KBM-7 (cell line): ENCODE results near the gene P4HB.
A peak's percentile ranks its signal among the peaks of the same experiment; 100 is the strongest.

Source experiments
- DNase-seq: peaks from one replicate; pipeline ENCODE4 v3.0.0-alpha.2; 2015
- in situ Hi-C: fragments of 300-500 bp; cut with MboI; formaldehyde crosslinking; loops from 2 replicates; pipeline ENCODE4 v1.14.3; 2020; ENCODE audit warnings: low sequenced_read_pairs, low pct_unique_long_range_greater_than_20kb, mixed read lengths

The P4HB gene

GRCh38 chr17:81837641-81838040, 22.7 kb downstream of the P4HB start:
- peak; percentile 52 for DNase-seq
- in situ Hi-C loops = no loop called here

DNA sequence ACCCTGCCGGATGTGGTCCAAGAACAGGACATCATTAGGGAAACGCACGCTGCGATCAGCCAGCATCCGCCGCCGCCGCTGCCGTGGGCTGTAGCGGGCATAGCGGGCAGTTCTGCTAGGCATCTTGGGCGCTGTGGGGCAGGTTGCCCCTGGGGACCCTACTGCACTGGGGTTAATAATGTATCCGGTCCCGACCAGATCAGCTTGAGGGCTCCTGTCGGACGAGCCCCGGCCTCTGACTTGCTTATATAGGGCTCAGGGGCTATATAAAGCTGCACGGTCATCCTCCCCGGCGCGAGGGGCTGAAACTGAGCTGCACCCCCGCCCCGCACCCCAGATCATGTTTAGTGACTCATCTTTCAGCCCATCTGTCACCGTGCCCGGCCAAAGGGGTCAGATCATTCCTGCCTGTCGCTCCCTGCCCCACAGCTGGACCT, 25.5 kb downstream of the P4HB start, which contains the start of gene PPP1R27:
TSS of gene PPP1R27 (minus strand) at position 220 of the 437 bp plus-strand sequence. CDS start at position 123, 97 bp downstream.
- in situ Hi-C loops = no loop called here
- DNase-seq = no peak

DNA sequence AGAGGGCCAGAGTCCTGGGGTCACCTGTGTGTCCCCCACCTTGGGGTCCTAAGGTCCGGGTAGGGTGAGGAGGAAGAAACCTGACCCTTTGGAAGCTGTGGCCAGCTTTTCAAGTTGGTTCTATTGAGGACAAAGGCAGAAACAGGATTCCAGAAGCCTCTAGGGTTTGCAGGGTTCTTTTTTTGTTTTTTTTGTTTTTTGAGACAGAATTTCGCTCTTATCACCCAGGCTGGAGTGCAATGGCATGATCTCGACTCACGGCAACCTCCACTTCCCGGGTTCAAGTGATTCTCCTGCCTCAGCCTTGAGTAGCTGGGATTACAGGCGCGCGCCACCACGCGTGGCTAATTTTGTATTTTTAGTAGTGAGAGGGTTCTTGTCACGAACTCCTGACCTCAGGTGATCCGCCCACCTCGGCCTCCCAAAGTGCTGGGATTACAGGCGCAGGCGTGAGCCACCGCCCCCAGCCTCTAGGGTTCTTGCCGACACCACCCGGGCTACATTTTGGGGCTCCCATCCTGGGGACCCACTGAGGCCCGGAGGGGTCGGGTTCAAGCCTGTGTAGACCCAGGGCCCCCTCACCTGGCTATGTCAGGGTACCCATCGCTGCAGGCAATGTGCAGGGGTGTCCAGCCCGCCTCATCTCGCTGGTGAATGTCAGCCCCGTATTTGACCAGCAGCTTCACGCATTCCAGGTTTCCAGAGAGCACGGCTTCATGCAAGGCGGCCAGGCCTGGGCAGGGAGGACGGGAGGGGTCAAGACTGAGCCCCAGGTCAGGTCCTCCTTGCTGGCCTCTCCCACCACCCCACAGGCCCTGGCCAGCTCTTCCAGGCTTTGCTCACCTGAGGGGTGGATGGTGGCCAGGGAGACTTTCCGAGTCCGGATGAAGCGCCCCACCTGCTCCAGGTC, 26.2 kb downstream of the P4HB start:
- in situ Hi-C loops = no loop called here
- no peak for DNase-seq

GRCh38 chr17:81833160-81833920, 27.0 kb downstream of the P4HB start, which contains the start of gene MCRIP1:
MCRIP1 (minus strand) TSS chr17:81833291; CDS start chr17:81824506, 8,785 bp downstream.
- in situ Hi-C loops = no loop called here

DNA sequence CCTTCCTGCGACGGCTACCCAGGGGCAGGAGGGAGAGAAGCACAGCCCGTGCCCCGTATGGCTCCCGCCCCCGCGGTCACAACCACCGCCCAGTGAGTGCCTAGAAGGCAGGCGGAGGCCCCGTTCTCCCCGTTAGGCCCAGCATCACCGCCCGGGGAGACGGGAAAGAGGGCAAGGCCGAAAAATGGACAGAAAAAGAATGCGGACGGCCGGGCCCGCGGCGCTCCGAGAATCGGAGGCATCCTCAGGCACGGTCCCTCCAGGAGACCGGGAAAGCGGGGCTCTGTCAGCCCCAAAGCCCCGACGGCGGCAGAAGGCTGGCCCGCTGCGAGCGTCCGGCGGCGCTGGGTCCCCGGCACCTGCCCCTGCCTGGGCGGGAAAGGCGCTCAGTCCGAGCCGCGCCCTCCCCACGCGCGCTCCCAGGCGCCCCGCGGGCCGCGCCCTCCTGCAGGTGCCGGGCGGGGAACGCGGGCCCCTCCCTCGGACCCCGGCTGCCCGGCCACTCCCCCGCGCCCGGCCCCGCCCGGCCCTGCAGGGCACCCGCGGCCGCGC, 27.7 kb downstream of the P4HB start:
- DNase-seq = peak; percentile 51
- in situ Hi-C loops = no loop called here

More at GRCh38 chr17:81833160-81833920, 27.0 kb downstream of the P4HB start, which contains the start of gene MCRIP1:
- DNase-seq = peak; percentile 85

DNA sequence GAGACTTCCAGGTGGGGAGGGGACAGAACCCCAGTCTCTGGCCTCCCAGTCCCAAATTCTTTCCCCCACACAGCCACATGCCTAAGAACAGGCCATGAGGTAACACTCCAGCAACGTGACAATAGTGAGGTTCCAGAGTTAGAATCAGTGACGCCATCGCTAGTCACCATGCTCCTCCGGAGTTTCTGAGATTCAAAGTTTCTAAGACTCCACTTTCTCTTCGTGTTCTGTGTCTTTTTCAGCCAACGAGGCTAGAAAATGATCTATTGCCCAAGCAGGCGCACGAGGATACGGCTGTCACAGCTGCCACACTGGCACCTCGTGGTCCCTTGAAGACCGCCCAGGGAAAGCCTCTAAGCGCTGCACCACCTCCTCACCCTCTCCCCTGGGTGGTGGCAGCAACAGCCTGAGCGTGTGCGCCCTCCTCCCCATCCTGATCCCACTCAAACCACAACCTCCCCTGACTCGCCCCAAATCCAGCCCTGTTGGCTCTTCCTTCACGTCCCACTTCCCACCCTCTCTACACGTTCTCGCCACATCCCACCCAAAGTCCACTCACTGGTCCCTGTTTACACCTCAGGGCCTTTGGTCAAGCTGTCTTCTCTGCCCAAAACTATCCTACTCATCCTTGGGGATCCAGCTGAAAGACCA, 28.3 kb downstream of the P4HB start:
- peak; percentile 34 for DNase-seq
- in situ Hi-C loops = no loop called here

DNA sequence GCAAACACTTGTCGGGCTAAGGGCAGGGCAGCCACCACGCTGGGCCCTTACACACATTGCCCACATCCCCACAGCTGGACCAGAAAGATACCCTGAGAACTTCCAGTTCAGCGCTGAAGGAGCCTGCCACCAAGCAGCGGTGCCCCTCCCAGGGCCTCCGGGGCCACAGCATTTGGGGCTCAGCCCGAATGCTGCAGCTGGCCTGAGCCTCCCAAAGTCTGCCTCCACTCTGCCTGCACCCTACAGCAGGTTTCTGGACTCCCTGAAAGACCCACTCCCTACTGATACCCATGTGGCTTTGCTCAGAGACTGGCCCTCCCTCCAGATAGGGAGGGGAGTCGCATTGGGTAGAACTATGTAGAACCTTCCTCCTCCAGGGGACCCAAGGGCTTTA, 28.8 kb downstream of the P4HB start:
- no peak for DNase-seq
- in situ Hi-C loops = no loop called here

DNA sequence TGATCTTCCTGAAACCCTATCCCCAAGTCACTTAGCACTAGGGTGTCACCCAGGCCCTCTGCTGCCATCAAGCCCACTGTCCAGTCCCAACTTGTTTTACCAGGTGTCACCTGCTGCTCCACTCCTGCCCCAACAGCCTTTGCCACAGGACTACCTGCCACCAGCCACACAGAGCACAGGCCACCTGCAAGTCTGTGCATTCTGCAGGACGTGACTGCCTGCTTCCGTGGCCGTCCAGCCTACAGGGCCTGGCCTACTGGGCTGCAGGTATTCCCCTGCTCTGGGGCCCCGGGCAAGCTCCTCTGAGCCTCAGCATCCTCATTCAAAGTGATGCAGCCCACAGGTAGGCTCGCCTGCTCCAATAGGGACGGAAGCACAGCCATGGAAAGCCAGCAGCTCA, 30.5 kb downstream of the P4HB start:
- in situ Hi-C loops = no loop called here
- no peak for DNase-seq

- in situ Hi-C loops = no loop called here
- no peak for DNase-seq
Observed at GRCh38 chr17:81828656-81829055, 31.7 kb downstream of the P4HB start.

DNA sequence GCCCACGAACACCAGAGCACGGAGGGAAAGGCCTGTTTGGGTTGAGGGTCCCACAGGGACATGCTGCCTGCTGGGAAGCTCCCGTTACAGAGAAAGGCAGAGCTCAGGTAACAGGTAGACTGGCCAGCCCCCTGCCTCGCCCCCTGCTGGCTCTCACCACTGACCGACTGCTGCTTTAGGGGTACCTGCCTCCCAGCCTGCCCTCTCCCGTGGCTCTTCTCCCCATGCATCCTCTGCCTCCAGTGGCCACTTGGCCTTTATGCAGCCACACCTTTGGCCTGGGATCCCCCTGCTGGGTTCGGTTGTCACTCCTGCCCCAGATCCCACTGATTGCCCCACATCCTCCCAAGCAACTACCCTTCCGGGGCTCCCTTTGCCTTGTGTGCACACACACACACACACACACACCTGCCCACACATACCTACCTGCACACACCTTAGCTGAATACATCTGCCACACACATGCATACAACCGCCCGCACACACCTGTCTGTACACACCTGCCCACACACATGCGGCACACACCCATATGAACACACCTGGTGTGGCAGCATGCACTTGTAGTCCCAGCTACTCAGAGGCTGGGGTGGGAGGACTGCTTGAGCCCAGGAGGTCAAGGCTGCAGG, 34.4 kb downstream of the P4HB start:
- DNase-seq = no peak
- in situ Hi-C loops = no loop called here

DNA sequence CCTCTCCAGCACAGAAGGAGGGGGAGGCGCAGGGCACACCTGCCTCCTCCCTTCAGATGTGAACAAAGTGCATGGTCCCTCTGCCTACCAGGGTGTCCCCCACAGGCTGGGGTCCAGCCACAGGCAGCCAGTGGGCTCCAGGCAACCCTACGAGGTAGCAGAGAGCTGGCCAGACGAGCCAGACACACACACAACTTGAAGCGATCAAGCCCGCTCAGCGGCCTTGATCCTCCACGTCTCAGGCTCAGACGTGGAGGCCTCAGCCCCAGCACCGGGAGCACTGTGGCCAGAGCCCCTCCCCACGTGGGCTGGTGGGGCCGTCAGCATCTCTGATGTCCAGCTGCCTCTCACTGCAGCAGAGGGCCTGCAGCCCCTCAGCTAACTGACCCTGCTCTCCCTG, 35.7 kb downstream of the P4HB start:
- in situ Hi-C loops = no loop called here
- DNase-seq = no peak

- in situ Hi-C loops = no loop called here
- DNase-seq = no peak
Observed at GRCh38 chr17:81823820-81824550, 36.4 kb downstream of the P4HB start.

DNA sequence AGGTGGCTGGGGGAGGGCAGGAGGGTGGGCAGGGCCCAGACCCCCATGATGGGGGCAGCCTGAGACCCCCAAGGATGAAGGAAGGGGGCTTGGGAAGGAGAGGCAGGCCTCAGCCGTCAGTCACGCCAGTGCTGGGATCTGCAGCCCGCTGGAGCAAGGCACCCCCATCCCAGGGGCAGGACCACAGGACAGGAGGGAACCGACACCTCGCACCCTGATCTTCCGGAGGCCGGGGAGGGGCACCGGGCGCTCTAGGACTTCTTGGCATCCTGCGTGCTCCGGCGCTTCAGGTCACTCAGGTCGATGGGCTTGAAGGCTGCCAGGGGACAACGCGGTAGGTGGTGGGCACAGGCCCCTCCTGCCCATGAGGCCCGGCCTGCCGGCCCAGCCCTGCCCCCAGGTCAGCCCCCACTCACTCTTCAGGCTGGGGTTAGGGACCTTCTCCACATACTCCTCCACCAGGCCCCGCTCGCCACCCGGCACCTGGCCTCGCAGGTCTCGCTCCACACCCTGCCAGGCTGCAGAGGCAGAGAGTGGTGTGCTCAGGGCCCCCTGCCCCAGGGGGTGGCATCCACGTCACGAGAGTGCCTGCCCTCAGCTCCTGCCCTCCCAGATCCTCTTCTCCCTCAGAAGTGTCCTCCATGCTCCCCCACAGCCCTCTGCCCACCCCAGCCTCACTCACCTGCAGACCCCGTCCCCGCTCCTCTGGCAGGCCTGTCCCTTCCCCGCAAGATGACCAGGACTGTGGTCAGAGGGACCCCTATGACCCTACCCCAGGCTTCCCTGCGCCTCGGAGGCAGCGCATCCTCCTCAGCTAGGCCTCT, 37.1 kb downstream of the P4HB start:
- in situ Hi-C loops = no loop called here
- DNase-seq = no peak

DNA sequence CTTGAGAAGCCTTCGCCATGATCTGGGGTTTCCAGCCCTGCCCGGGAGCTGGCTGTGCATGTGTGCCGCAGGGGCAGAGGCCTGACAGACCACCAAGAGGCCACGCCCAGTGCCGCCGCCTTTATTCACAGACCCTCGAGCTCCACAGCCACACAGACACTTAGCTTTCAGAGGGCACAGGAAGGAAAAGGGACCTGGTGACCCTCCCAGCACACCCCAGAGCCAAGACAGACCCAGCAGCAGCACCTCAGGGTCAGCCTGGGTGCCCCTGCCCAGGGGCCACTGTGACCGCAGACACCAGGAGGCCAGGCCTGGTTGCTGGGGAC, 38.1 kb downstream of the P4HB start:
- no peak for DNase-seq
- in situ Hi-C loops = no loop called here

DNA sequence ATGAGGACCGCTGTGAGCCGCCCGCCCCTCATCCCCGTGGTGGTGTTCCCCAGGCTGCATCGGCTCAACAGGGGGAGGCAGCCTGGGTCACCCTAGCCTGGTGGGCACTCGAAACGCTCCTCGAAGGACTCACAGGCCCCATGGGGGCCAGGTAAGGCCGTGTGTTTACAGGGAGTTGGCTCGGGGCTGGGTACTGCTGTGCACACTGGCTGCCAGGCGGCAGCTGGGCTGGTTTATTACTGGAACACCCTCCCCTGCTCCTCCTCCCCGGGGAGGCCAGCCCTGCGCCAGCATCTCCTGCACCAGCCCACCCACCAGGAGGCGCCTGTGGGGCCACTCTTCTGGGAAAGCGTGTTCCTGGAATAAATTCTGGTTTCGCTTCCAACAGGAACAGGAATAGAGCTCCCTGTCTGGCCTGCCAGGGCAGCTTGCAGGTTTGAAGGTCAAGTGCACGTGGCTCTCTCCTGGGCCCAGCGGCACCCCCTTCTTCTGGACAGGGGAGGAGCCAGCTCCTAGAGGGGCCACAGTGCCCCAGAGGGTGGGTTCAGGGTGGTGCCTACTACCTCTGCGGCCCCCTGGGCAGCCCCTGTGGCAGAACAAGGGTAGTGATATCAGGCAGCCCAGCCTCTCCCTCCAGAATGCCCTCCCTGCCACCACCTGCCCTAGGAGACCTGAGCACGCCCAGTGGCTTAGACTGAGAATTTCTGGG, 38.6 kb downstream of the P4HB start:
- peak; percentile 92 for DNase-seq
- in situ Hi-C loops = no loop called here

GRCh38 chr17:81821147-81821546, 39.2 kb downstream of the P4HB start:
- DNase-seq = no peak
- in situ Hi-C loops = no loop called here

DNA sequence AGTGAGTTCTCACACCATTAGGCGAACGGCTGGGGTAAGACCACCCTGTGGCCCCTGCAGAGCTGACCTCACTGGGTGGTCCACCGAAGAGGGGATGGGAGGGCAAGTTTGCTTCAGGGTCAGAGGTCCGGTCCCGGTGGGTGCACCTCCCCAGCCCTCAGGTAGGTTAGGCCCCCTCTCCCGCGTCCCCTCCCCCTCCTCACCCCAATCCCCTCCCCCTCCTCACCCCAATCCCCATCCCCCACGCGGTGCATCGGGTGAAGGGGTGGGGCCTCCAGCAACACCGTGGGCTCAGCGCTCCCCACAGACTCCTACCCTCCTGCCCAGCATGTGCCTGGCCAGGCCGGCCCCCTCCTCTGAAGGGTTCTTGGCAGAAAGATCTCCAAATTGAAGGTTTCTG, 40.6 kb downstream of the P4HB start:
- in situ Hi-C loops = no loop called here
- DNase-seq = no peak
